HG03575 (cell line): Measurements from ENCODE around the gene GPI.

Experiments used
- ATAC-seq: cut with Tn5 transposase; IDR thresholded peaks from one replicate; pipeline ENCODE4 v1.9.1; 2021; ENCODE audit not compliant: unreplicated experiment, insufficient number of reproducible peaks, low FRiP score; ENCODE audit errors: extremely low read depth

Gene GPI

GRCh38 chr19:34336781-34337271, 28.2 kb upstream of the GPI start:
- ATAC-seq: no peak

- no peak for ATAC-seq
These were observed 27.3 kb upstream of the GPI start for GRCh38 chr19:34337739-34338138.

- no peak for ATAC-seq
These were observed 22.9 kb upstream of the GPI start for GRCh38 chr19:34341935-34342680.

- no peak for ATAC-seq
These were observed 21.2 kb upstream of the GPI start for GRCh38 chr19:34343751-34344150.

GRCh38 chr19:34345947-34346351, 19.0 kb upstream of the GPI start:
- ATAC-seq: no peak

GRCh38 chr19:34347561-34348165, 17.3 kb upstream of the GPI start:
- no peak for ATAC-seq

- no peak for ATAC-seq
These were observed 16.0 kb upstream of the GPI start for GRCh38 chr19:34348899-34349487.

GRCh38 chr19:34350161-34350561, 14.8 kb upstream of the GPI start:
- ATAC-seq: no peak

- no peak for ATAC-seq
These were observed 13.6 kb upstream of the GPI start for GRCh38 chr19:34351382-34351826.

- ATAC-seq: no peak
These were observed 11.4 kb upstream of the GPI start for GRCh38 chr19:34353546-34353945.

- ATAC-seq: no peak
These were observed 9.8 kb upstream of the GPI start for GRCh38 chr19:34355201-34355600.

GRCh38 chr19:34356875-34357274, 8.1 kb upstream of the GPI start:
- ATAC-seq: no peak

- ATAC-seq: no peak
These were observed 7.6 kb upstream of the GPI start for GRCh38 chr19:34357431-34357830.

GRCh38 chr19:34359140-34359953, 5.6 kb upstream of the GPI start:
- peak; percentile 60 for ATAC-seq

- ATAC-seq: no peak
These were observed 5.1 kb upstream of the GPI start for GRCh38 chr19:34359954-34360315.

- no peak for ATAC-seq
These were observed 4.6 kb upstream of the GPI start for GRCh38 chr19:34360354-34360909.

- no peak for ATAC-seq
These were observed 2.3 kb upstream of the GPI start for GRCh38 chr19:34362679-34363069.

- ATAC-seq: no peak
These were observed 1.9 kb upstream of the GPI start for GRCh38 chr19:34363094-34363493.

GRCh38 chr19:34363930-34364329, 1.1 kb upstream of the GPI start:
- no peak for ATAC-seq
